Gastroesophageal sphincter (tissue), 3 donors: Measurements from ENCODE around the gene PRICKLE1.

Experiments
- CTCF ChIP-seq, 4 experiments: fragments of 200-600 bp in 2 of 4; fragments of 450-650 bp in 2 of 4; sonication (generic) in 1 of 4; IDR thresholded peaks; one replicate each; pipeline ENCODE4 v1.5.1; 2017 to 2019; ENCODE audit warnings: antibody characterized with exemption in 4 of 4, mild to moderate bottlenecking in 2 of 4, moderate library complexity in 2 of 4
- POLR2AphosphoS5 ChIP-seq: sonication (generic); formaldehyde crosslinking; IDR thresholded peaks from one replicate; pipeline ENCODE4 v1.6.1; 2017; ENCODE audit warnings: antibody characterized with exemption

DNA sequence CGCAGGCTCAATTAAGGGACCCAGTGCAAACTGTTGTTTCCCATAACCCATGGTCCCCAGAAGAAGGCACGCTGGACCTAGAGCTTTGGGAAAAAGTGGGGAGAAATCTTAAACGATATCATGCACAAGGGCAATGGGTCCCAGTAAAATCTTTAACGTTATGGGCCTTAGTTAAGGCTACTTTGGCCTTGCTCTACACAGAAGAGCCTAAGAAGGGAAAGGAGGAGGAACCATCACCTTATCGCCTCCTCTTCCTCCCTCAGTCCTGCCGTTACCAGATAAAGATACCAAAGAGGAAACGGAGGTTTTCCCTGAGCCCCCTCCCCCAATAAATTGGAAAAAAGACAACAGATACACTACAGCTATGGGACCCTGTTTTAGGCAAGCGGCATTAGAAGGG is 146.7 kb downstream of the PRICKLE1 start:
- TF ChIP-seq CTCF (IDR thresholded peaks at IDR 0.05) (no peak), POLR2AphosphoS5 (no peak)
